Stimulated activated naive CD8-positive, alpha-beta T cell treated with anti-CD3 and anti-CD28 coated beads, Interleukin-15, amount 100 ng/mL, for 72 hours (primary cell): Measurements from ENCODE around the gene GPS1.

ENCODE experiments used
- ATAC-seq: fragments of 150-1000 bp; cut with Tn5 transposase; 2 replicates; pipeline ENCODE4 v1.10.0; 2021; ENCODE audit warnings: mild to moderate bottlenecking, moderate library complexity
- DNase-seq, 2 donors: peaks; one replicate each; pipeline ENCODE4 v3.0.0; 2021 to 2022
- H3K27ac Mint-ChIP-seq, 2 donors: one replicate each; pipeline ENCODE4 v1.8.0; 2022; ENCODE audit warnings: mild to moderate bottlenecking in 2 of 2, mixed read lengths in 2 of 2, moderate library complexity in 2 of 2
- H3K27me3 Mint-ChIP-seq: one replicate; pipeline ENCODE4 v1.8.0; 2022; ENCODE audit warnings: mixed read lengths
- H3K4me1 Mint-ChIP-seq: one replicate; pipeline ENCODE4 v1.8.0; 2022; ENCODE audit warnings: mild to moderate bottlenecking, mixed read lengths
- H3K4me3 Mint-ChIP-seq, 2 donors: one replicate each; pipeline ENCODE4 v1.8.0; 2022; ENCODE audit warnings: mild to moderate bottlenecking in 2 of 2, mixed read lengths in 2 of 2, moderate library complexity in 1 of 2
- H3K9me3 Mint-ChIP-seq, 2 donors: one replicate each; pipeline ENCODE4 v1.8.0; 2022; ENCODE audit warnings: mixed read lengths in 2 of 2

The GPS1 gene

DNA sequence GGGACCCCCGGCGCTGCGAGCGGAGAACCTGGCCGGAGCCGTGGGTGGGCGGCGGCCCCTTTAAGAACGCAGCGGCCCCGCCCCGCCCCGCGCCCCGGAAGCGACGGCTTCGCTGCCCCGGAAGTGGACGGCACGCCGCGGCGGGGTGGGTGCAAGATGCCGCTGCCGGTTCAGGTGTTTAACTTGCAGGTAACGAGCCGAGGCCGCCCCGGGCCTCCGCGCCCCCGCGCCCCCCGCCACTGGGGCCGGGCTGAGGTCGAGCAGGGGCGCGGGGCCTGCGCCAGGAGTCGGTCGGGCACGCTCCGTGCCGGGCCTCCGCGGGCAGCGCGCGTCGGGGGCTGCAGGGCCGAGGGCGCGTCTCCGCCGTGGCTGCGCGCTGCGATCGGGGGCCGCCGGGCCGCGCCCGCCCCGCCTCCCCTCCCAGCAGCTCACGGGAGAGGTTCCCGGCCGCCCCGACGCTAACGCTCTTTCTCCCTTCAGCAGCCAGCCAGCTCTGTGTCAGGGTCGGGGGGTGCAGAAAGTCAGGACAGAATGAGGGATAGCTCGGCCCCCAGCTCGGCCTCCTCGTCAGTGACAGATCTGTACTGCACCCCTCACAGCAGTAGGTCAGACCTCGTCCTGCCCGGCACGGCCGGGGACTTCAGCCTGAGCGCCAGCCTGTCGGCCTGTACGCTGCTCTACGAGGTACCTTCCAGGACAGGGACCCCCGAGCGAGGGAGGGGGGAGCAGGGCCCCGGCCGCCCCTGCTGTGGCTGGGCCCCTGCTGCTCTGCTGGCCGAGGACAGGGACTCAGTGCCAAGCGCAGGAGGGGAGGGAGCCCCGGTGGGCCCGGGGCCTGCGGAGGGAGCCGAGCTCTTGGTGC lies at the start of gene GPS1, which contains the start of gene RFNG:
Gene GPS1 (plus strand): TSS at position 123 of the 862 bp plus-strand sequence. CDS start 34 bp downstream, at position 157.
Gene RFNG (minus strand): TSS at position 36 of the 862 bp plus-strand sequence. CDS start 45 bp downstream, outside the sequence.
- H3K27ac Mint-ChIP-seq: peak within 1 kb of the TSS; percentile 91 to 97
- peak within 1 kb of the TSS; percentile 93 to 97 for H3K4me3 Mint-ChIP-seq
- peak; percentile 88 for ATAC-seq
- H3K4me1 Mint-ChIP-seq: peaks cover 38% of the 10 kb centered on the region
- H3K27me3 Mint-ChIP-seq: no peaks in the 10 kb centered on the region
- H3K9me3 Mint-ChIP-seq: no peaks in the 10 kb centered on the region
- DNase-seq: peak; percentile 75 to 76

DNA sequence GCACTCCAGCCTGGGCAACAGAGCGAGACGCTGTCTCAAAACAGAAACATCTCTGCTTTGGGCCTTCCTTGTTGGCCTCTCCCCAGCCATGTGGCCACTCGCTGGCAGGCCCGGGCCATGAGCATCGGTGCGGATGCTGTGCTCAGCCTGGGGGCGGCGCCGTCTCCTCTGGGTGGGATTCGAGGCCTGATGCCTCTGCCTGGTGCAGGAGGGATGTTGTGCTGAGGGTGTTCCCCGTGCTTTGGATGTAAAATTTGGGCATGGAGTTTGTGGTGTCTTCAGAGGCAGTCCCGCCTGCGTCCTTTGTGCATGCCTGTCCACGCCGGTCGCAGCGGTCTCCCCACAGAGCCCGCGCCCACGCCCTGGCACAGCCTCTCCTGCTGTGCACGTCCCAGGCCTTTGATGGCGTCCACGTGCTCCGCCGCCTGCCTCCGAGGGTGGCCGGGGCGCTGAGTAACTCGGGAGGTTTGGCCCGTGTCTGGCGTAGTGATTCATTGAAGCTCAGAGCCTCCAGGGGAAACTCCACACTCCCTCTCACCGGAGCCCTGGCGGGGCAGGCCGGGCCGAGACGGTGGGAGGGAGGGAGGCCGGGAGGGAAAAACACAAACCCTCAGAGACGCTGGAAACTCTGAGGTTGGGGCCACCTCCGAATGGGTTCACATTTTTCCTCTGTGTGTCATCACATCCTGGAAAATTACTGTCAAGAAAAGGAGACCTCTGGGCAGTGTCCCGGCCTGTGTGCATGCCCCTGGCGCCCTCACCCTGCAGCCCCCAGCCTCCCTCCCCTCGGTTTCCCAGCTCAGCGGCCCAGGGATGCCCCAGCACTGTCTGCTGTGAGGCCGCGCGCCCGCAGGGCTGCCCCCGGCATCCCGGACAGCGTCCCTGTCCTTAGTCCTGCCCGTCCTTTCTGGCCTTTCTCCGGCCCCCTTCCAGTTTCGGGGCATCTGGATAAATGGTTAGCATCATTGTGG lies 48.0 kb upstream of the GPS1 start:
- H3K27me3 Mint-ChIP-seq: no peaks in the 10 kb centered on the region
- H3K27ac Mint-ChIP-seq: no peak overlapping the region
- ATAC-seq: no peak
- H3K9me3 Mint-ChIP-seq: no peaks in the 10 kb centered on the region
- no peak for DNase-seq
- H3K4me3 Mint-ChIP-seq: no peak overlapping the region
- H3K4me1 Mint-ChIP-seq: no peaks in the 10 kb centered on the region

DNA sequence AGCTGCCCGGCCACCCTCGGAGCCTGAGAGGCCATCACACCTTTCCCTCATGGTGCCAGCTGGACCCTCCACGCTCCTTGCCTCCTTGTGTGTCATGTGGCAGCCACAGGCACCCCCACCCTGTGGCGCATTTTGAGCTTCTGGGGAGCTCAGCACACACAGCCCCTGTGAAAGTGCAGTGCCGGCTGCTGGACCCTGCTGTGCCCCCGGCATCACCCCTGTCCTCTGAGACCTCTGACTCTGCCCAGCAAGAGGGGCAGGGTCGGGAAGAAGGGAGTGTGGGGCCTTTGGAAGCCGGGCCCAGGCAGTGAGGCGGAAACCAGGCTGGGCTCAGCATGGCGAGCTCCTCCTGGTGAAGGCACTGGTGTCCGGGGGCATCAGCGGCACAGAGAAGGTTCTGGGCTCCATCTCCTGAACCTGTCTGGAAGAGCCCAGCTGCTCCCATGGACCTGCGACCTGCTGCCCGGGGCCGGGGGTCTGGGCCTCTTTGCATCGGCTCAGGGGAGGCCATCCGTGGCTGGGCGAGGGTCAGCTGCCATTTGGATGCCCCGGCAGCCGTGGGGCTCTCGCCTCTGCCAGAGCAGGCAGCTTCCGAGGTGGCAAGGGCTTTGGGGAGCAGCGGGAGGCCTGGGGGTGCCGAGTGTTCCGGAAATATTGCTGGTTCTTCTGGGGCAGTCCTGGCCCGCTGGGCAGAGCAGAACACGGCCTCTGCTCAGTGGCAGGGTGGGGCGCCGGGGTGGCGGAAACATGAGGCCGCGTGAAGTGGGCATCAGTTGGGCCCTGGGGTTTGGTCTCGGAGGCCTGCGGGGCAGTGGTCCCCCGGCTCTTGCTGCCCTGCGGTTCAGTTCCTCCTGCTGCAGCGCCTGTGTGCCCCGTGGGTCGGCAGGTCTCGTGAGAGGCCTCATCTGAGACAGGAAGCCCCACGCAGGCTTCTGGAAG lies 46.9 kb upstream of the GPS1 start:
- Mint-ChIP-seq H3K9me3 (no peaks in the 10 kb centered on the region), H3K27ac (no peak overlapping the region), H3K4me1 (peaks cover 8% of the 10 kb centered on the region), H3K27me3 (no peaks in the 10 kb centered on the region), H3K4me3 (no peak overlapping the region)
- ATAC-seq (no peak), DNase-seq (no peak)

DNA sequence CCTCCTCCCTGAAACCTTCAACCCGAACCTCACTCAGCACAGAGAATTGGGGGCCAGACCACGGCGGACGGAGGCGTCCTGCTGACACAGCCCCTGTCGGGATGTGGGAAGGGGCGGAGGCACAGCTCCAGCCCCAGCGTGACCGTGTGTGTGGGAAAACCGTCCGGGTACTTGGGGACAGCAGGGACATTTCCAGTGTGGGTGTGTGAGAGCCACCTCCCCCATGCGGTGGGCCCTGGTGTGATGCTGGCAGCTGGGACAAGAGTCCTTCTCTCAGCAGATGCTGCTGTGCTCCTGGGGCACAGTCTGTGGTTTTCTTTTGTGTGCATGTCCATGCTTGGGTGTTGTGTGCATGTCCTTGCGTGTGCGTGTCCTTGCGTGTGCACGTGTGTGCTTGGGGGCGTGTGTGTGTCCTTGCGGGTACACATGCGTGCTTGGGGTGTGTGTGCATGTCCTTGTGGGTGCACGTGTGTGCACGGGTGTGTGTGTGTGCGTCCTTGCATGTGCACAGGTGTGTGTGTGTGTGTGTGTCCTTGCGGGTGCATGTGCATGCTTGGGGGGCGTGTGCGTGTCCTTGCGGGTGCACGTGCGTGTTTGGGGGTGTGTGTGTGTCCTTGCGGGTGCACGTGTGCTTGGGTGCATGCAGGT lies 45.9 kb upstream of the GPS1 start:
- Mint-ChIP-seq H3K9me3 (no peaks in the 10 kb centered on the region), H3K27ac (no peak overlapping the region), H3K27me3 (no peaks in the 10 kb centered on the region), H3K4me1 (peaks cover 9% of the 10 kb centered on the region), H3K4me3 (no peak overlapping the region)
- ATAC-seq (no peak), DNase-seq (no peak)

DNA sequence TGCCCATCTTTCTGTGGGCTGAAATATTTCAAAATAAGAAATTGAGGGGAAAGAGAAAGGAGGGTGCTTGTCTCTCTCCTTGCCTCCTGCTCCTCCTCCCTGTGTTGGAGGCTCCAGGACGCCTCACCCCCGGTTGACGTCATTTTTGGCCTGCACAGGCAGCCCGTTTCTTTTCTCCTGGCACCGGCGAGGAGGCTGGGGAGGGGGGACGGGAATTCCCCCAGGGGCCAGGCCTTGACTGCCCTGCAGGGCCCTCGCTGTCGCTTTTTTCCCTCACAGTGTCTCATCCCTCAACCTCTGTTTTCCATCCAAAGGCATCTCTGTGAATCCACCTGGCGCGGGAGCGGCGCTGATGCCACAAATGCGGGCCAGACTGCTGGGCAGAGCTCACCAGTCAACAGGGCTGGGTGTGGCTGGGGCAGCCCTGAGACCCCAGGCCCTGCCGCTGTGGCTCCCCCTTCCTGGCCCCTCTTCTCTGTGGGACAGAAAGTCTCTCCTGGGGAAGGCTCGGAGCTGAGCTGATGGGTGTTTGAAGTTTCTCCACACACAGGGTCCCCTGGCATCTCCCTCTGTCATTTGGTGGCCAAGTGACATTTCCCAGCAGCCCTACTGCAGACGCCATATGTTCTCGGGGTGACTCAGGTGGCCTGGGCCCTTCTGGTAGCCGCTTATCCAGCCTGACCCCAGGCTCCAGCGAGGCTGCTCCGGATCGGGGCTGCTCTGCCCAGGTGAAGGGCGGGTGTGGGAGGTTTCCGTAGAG lies 45.0 kb upstream of the GPS1 start:
- ATAC-seq (no peak), DNase-seq (no peak)
- no peak overlapping the region for H3K4me3 Mint-ChIP-seq
- H3K27ac Mint-ChIP-seq: peak overlapping the region in 1 of 2 donors; percentile 27
- no peaks in the 10 kb centered on the region for H3K27me3 Mint-ChIP-seq
- no peaks in the 10 kb centered on the region for H3K9me3 Mint-ChIP-seq
- peaks cover 9% of the 10 kb centered on the region for H3K4me1 Mint-ChIP-seq

- H3K9me3 Mint-ChIP-seq: no peaks in the 10 kb centered on the region
- no peak for ATAC-seq
Measured at GRCh38 chr17:82007228-82007494, 44.5 kb upstream of the GPS1 start.

GRCh38 chr17:82007495-82008257 lies 44.0 kb upstream of the GPS1 start:
- Mint-ChIP-seq H3K4me1 (peaks cover 9% of the 10 kb centered on the region), H3K27me3 (no peaks in the 10 kb centered on the region), H3K27ac (no peak overlapping the region), H3K4me3 (no peak overlapping the region), H3K9me3 (no peaks in the 10 kb centered on the region)
- ATAC-seq (no peak), DNase-seq (no peak)

More at GRCh38 chr17:82007228-82007494, 44.5 kb upstream of the GPS1 start:
- no peak for DNase-seq
- Mint-ChIP-seq H3K4me1 (peaks cover 9% of the 10 kb centered on the region), H3K27ac (no peak overlapping the region), H3K27me3 (no peaks in the 10 kb centered on the region), H3K4me3 (no peak overlapping the region)

DNA sequence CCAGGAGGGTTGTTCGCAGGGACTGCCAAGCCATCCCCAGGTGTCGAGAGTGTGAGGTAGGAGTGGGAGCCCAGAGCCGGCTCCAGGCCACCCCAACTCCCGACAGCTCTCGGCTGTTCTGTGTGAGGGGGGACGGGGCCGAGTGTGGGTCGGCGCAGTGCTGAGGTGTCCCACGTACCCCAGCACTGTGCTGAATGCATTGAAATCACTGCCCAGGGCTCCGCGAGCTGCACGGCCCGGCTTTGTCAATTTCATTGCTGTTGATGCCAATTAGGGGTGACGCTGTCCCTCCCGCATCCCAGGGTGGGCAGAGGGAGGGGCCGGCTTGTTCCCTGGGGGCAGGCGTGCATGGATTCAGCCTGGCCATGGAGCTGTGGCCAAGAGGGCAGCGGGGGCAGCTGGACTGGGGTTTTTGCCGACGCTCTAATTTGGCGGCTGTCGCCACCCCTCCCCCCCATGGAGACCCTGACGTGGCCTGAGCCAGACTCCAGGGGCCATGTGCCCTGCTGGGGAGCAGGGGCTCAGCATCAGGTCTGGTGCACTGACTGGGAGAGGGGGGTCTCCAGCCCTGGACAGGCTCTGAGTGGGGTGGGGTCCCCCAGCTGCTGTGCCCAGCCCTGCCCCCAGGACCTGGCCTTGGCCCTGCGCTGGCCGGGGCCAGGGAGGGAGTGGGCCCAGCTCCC lies 43.3 kb upstream of the GPS1 start:
- Mint-ChIP-seq H3K27me3 (no peaks in the 10 kb centered on the region), H3K9me3 (no peaks in the 10 kb centered on the region), H3K27ac (no peak overlapping the region), H3K4me3 (no peak overlapping the region), H3K4me1 (peaks cover 9% of the 10 kb centered on the region)
- no peak for DNase-seq
- ATAC-seq: peak; percentile 29

GRCh38 chr17:82008941-82009405 lies 42.7 kb upstream of the GPS1 start:
- Mint-ChIP-seq H3K27ac (no peak overlapping the region), H3K9me3 (no peaks in the 10 kb centered on the region), H3K4me3 (peak overlapping the region in 1 of 2 donors; percentile 44), H3K4me1 (peaks cover 9% of the 10 kb centered on the region), H3K27me3 (no peaks in the 10 kb centered on the region)
- ATAC-seq: peak; percentile 11
- DNase-seq: no peak

DNA sequence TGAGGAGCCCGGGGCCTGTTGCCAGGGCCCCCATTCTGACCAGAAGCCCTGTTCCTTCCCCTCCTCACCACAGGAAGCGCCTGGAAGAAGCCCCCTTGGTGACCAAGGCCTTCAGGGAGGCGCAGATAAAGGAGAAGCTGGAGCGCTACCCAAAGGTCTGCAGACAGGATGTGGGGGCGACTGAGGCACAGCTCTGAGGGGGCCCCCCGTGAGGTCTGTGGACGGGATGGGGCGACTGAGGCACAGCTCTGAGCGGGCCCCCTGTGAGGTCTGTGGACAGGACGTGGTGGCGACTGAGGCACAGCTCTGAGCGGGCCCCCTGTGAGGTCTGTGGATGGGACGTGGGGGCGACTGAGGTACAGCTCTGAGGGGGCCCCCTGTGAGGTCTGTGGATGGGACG lies 42.3 kb upstream of the GPS1 start:
- Mint-ChIP-seq H3K27ac (no peak overlapping the region), H3K4me3 (peak overlapping the region in 1 of 2 donors; percentile 44), H3K27me3 (no peaks in the 10 kb centered on the region), H3K4me1 (peaks cover 9% of the 10 kb centered on the region), H3K9me3 (no peaks in the 10 kb centered on the region)
- ATAC-seq (peak; percentile 33), DNase-seq (no peak)

GRCh38 chr17:82010575-82011525 lies 40.8 kb upstream of the GPS1 start:
- peaks cover 9% of the 10 kb centered on the region for H3K4me1 Mint-ChIP-seq
- H3K27me3 Mint-ChIP-seq: no peaks in the 10 kb centered on the region
- no peak for ATAC-seq
- H3K9me3 Mint-ChIP-seq: no peaks in the 10 kb centered on the region
- no peak overlapping the region for H3K4me3 Mint-ChIP-seq
- DNase-seq: no peak
- no peak overlapping the region for H3K27ac Mint-ChIP-seq

DNA sequence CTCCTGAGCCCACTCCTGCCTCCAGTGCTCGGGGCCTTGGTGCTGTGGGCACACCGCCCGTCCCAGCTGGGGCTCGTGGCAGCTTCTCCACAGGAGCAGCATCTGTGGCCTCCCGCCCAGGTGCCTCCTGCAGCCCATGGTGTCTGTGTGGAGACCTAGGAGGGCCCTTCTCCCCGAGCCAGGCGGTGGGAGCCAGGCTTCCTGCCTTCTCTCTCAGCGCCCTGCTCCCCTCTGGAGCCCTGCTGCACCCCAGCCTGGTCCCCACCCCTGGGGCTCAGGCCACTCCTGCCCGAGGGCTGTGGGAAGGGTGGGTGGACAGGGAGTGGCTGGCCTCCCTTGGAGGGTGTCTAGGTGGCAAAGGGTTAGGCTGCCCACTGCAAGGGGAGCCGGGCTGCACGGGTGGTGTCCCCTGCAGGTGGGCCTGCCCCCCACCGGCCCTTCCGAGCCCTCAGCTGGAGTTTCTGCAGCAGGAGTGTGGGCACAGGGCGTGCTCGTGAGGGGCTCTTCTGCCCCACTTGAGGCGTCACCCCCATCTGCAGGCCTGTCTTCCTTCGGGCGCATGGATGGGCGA lies 40.0 kb upstream of the GPS1 start:
- no peak for DNase-seq
- no peak overlapping the region for H3K27ac Mint-ChIP-seq
- no peaks in the 10 kb centered on the region for H3K27me3 Mint-ChIP-seq
- H3K4me3 Mint-ChIP-seq: no peak overlapping the region
- no peak for ATAC-seq
- H3K4me1 Mint-ChIP-seq: peaks cover 9% of the 10 kb centered on the region
- H3K9me3 Mint-ChIP-seq: no peaks in the 10 kb centered on the region
